Measurements from ENCODE around the gene C19orf67.

Gene C19orf67

DNA sequence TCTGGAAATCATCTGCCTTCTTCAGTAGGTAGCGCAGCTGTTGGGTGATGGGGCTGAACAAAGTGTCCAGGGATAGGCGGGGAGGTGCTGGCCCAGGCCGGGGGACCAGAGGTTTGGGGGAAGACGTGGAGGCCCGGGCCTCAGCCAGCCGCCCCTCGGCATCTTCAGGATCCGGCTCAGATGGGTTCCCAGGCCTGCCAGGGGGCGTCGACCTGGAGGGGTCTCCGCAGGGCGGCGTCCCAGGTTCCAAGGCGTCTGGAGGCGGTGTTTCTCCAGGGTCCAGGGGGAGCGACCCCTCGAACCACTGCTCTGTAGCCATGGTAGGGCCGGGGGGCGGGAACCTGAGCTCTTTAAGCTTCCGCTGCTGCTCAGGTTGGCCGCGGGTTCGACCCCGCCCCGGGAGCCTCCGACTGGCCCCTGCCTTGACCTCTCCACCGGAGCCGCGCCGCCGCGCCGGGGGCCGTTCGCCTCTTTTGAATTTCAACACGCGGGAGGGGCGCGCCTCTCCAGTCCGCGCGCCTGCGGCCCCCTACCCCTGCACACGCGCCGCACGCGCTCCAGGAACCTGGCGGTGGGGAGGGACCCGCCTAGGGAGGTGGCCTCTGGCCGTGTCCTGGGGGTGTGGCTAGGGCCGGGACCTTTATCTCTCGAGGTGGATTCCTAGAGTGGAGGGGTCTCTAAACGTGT lies at the start of gene C19orf67:
C19orf67 (minus strand) TSS at position 475 of the 687 bp plus-strand sequence; CDS start at position 319, 156 bp downstream.
- DNase-seq (ENCODE audit: low read depth in 2 of 2): no peak

DNA sequence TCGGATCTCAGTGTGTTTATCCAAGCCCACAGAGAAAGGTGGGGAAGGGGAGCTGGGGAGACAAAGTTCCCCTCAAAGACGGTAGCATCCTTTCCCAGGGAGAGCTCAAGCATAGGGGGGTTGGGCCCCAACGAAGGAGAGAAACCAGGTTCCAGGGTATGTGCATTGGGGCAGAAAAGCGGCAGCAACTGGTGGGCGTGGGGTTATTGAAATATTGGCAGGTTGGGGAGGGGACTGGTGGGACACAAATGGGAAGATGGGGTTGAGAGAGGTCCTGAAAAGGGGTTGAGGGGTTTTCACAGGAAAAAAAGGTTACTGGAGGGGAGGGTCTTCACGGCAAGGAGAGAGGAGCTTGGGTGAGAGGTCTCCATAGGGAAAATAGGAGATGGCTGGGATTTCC lies 49.8 kb upstream of the C19orf67 start:
- no peak for DNase-seq (ENCODE audit: low read depth in 2 of 2)

DNA sequence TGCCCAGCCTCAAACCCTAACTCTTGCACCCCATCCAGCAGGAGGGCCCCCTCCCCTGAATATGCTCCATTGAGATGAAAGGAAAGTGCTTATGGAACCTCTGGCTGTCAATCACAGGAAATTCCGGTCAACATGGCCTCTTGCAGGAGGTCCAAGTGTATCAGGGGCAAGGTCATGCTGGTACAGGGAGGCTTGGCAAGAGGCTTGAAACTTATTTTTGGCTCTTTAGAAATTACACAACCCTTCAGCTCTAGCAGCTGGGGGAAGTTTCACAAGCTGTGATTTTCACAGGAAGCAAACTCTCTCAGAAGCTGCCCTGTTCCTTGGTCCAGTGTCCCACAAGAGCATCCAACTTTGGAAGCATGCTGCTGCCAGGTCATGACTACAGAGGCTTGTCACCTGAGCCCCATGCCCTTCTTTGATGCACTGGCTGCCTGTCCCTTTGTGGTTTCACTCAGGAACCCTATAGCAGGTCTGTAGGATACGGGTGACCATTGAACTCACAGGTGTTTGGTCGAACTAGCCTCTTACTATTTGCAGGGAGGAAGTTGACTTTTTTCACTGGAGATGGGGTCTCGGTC lies 42.4 kb upstream of the C19orf67 start:
- no peak for DNase-seq (ENCODE audit: low read depth in 2 of 2)

DNA sequence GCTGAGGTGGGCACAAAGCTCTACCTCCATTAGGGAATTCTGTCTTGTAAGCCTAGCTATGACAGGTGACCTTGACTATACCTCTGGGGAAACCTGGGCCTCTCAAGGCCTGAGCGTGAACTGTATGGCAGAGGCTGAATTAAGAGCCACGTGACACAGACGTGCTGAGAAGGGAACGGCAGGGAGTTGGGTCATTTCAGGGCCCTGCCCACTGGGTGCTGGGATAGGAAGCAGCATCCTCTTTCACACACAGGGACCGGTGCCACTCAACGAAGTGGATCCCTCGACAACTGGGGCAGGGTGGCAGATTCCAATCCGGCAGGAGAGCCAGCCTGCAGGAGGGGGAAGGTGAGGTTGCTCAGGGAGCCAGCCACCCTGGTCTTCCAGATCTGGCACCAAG lies 41.6 kb upstream of the C19orf67 start:
- no peak for DNase-seq (ENCODE audit: low read depth in 2 of 2)

DNA sequence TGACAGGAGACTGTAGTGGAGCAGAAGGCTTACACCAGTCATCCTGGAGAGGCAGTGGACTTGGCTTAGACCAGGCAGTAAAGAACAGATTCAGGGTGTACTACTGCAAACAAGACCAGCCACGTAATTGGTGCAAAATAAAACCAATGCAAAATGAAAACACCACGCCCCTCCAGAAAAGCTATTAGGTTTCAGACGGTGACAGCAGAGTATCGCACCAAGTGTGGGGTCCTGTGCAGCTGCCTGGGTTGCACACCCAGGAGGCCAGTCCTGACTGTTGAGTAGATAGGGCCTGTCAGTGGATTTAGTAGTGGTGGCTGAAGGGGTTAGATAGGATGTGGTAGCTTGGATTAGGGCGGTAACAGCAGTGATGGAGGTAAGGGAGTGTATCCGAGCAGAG lies 37.3 kb upstream of the C19orf67 start:
- no peak for DNase-seq (ENCODE audit: low read depth in 2 of 2)

DNA sequence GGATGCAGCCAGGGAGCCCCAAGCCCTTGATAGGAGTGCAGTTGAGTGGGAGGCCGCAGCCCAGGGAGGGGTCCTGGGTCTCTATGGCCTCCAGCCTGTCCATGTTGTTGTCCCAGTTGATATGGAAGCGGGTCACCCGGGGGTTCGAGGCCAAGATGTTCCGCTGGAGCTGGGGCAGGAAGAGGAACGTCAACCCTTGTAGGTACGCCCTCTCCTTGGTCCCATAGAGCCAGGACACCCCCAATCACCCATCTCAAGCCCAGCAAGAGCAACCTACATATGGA lies 34.9 kb upstream of the C19orf67 start:
- DNase-seq (ENCODE audit: low read depth in 2 of 2): no peak

DNA sequence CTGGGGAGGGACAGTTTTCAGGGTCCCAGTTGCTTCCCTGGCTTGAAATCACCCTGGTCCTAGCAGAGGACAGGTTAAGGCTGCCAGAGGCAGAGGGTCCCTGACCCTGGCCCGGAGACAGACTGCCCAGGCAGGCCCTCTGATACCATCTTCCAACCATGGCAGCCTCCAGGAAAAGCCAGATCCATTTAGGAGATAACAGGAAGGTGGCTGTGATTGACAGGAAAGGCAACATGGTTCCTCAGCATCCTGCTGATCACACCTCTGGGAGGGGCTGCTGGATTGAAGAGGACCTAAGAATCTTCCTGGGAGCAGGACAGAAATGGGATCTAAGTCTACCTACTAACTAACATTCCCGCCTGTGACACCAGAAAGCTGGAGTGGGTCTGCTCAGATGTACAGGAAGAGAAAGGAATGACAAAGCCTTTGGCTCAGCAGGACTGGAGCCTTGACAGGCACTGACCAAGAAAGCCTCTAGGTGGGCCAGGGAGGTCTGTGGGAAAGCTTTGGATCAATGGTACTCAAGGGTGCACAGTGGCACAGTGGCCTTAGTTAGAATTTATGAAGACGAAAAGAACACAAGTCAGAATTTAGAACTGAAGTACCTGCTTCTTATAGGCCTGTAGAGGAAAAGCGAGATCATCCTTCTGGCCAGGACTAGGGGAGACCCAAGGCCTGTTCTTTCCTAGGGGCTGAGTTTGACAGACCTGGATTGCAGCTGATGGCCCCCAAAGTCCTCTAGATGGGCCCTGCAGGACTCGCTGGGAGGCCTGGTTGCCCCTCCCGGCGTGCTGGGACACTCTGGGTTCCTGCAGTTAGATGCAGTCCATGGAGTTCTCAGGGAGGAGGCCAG lies 34.3 kb upstream of the C19orf67 start:
- DNase-seq (ENCODE audit: low read depth in 2 of 2): no peak

DNA sequence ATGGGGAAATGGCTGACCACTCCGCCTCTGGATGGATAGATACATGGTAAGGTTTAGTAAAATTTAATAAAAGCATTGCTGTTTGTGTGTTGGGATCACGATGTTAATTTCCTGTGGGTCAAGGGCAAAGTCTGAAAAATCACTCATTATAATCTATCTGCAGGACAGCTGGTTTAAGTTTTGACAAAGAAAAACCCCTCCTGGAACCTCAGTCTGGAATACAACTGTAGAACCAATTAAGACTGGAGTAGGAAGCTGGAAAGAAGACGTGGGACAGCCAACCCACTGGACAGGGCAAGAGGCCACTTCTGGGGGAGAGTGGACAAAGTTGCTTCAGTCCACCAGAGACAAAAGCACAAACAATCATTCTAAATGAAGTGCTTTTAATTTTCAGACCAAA lies 33.6 kb upstream of the C19orf67 start:
- no peak for DNase-seq (ENCODE audit: low read depth in 2 of 2)

DNA sequence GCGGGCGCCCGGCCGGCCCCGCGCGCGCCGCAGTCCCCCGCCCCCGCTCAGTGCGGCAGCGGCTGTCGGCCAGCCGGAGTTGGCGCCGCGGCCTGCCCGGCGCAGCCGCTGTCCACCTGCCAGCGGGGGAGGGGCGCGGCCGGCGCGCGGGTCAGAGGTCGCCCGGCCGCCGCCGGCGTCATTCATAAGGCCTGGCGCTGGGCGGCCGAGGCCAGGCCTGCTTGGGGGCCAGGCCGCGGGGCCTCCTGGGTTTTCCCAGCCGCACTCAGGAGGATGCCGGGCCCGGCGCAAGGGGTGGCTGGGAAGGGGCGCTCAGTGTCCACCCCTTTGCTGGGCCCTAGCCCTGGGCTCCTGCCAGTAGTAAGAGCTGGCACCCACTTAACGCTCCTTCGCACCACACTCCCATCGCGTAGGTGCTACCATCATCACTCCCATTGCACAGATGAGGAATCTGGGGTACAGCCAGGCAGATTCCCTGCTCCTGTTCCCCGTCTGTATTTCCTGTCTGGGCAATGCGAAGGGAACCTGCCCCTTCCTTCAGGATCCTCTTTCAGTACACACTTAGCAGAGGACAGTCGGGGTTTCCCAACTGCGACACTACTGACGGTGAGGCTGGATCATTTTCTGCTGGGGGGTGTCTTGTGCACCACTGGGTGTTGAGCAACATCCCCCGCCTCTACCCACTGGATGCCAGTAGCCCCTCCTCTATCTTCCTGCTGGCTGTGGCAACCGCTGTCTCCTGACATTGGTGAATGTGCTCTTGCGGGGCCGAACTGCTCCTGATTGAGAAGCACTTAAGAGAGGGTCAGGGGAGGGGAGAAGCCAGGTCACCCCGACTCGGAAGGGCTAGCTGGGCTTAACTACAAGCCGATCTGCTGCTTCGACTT lies 32.8 kb upstream of the C19orf67 start:
- DNase-seq (ENCODE audit: low read depth in 2 of 2): peak in 1 of 2 donors; percentile 4

DNA sequence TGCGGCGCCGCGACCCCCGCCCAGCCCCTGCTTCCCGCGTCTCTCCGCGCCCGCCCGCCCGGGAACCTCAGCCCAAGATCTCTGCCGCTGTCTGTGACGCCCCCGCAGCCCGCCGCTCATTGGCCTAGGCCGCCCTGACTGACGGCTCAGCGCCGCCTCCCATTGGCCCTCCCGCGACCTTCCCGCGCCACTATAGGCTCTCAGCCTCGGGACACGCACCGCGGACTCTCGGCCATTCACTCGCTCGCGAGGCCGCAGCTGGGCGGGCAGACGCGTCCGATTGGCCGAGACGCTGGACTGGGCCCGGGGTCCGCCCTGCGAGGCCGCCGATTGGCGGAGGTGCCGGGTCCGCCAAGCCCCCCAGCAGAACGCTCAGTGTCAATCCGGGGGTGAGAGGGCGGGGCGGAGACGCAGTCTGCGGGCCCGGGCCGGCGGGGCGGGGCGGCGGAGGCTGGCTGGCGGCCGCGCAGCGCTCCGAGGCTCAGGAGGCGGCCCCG lies 32.1 kb upstream of the C19orf67 start, which contains the start of gene PRKACA:
PRKACA (minus strand) TSS at position 95 of the 497 bp plus-strand sequence. CDS start 215 bp downstream, outside the sequence.
- DNase-seq (ENCODE audit: low read depth in 2 of 2): peak; percentile 99

DNA sequence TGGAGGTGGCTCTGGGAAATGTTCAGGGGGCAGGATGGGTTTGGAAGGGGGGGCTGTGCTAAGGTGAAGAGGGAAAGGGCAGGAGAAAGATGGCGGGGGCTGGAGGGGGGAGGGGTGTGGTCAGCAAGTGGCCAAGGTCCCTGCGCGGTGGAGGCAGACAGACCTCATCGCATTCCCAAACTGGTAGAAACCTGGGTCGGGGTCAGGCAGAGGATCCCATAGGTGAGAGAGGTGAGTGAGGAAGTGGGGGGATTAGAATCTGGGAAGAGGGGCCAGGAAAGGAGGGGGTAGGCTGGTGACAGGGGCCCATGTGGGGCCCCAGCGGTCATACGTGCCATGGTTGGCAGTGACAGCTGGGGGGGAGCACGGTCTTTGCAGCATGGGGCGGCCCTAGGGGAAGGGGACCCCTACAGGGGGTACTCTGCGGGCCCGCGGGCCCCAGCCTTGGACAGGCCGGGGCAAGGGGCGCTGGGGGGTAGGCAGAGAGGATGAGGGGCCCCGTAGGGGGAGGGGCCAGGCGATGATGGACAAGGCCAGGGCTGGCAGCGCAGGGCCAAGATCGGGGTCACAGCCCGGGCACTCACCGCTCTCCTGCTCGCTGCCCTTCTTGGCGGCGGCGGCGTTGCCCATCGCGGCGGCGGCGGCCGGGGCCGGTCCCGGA lies 31.5 kb upstream of the C19orf67 start:
- no peak for DNase-seq (ENCODE audit: low read depth in 2 of 2)

DNA sequence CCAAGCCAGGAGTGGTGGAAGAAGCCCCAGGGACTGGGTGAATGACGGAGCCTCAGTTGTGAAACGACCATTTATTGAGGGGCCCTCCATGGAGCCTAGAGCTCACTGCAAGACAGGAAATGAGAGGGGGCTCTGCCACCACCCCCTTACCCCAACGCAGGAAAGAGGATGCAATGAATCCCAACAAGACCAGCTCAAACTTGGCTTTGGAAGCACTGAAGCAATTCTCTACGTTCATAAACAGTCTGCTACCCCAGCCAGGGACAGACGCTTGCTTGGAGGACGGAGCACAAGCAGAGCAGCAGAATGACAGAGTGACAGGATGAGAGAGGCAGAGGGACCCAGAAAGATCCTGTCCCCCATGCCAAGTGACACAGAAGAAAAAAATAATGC lies 30.9 kb upstream of the C19orf67 start:
- DNase-seq (ENCODE audit: low read depth in 2 of 2): no peak

DNA sequence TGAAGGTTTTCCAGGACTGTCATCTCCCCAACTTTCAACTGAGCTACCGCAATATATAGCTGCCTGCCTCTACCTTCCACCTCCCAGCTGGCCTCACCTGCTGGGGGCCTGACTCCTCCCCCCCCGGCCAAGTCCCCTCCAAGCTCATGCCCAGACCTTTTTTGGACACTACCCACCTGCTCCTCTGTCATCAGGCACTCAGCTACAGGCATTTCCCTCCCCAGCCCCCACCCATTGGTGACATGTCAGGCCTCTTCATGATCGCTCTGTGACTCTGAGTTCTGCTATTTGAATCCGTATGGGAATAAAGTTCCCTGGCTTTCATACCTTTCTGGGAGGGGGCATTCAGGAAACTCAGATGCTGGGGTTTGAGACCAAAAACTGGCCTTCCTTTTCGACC lies 30.2 kb upstream of the C19orf67 start:
- no peak for DNase-seq (ENCODE audit: low read depth in 2 of 2)

DNA sequence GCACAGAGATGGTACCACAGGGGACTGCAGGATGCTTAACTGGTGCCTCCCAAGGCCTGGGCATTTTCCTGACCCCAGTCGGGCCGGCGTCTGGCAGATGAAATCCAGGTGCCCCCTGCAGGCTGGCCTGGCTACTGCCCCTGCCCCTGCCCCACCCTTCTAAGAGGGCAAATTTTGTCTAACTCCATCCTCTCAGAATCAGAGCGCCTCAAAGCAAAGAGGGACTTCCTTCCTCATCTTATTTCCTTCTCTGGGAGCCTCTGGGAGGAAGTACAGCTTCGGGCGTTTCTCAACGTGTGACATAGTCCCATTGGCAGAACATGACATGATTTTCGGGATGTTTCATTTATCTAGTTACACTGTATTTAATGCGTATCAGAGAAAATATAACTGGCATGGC lies 29.3 kb upstream of the C19orf67 start:
- peak; percentile 27 to 32 for DNase-seq (ENCODE audit: low read depth in 2 of 2)

DNA sequence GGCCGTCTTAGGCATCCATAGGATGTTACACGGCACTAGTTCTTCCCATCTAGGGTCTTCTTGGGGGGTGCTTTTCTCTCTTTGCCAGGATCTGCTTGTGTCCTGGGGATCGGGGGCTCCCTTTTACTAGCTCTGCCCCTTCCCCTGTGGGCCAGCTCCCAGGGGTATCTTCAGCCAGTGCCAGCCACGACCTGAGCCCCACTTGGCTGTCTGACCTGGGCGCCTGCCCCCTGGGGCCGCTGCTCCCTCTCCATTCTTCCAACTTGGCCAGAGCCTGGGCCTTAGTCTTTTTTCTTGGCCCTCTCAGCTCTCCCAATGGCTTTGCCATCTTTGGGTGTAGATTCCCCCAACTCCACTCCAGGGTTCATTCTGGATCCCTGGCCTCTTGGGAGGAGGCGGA lies 28.9 kb upstream of the C19orf67 start:
- DNase-seq (ENCODE audit: low read depth in 2 of 2): no peak

DNA sequence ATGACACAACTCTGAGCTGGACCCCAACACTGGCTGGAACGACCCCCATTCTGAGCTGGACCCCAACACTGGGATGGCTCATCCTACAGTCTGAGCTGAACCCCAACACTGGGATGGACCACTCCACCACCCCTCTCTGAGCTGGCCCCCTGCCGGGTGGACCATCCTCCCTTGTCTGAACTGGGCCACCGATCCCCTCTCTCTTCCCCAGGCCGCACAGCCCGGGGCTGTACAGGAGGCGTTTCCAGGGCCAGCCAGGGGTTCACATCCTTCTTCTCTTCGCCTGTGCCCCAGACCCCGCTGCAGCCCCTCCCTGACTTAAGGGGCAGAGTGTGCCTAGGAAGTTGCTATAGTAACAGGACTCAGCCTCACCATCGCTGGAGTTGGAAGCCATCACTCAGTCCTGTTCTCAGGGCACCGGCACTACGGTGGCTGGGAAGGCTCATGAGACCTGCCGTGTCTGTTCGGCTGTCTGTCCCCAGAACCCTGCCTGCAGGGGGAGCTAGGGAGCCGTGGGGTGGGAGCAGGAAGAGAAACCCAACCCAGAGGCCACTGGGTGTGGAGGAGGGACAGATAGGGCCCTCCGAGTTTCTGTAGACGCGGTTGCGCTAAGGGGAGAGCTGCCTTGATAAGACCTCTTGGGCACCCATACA lies 28.3 kb upstream of the C19orf67 start:
- peak; percentile 30 to 47 for DNase-seq (ENCODE audit: low read depth in 2 of 2)

DNA sequence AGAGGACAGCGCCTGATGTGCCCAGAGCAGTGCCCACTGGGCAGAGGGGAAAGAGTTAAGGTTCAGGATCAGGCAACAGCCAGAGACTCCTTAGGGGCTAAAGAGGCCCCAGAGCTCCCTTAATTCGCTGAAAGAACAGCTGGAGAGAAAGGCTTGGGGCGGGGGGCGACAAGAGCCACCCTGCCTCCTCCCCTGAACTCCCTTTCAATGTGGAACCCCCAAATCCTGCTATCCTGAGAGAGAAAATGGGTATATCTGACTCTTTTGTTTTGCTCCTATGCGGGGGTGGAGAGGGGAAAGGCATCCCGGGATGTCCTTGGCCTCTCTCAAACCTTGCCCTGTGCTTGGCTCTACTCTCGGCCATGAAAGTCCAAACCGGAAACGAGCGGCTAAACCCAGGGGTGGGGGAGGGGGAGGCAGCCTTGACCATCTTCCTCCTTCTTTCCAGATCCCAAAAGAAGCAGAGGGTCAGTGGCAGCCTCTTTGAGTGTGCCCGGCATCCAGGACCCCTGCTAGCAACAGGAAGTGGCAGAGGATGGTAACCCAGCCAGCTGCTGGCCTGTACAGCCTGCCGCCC lies 27.3 kb upstream of the C19orf67 start:
- no peak for DNase-seq (ENCODE audit: low read depth in 2 of 2)

DNA sequence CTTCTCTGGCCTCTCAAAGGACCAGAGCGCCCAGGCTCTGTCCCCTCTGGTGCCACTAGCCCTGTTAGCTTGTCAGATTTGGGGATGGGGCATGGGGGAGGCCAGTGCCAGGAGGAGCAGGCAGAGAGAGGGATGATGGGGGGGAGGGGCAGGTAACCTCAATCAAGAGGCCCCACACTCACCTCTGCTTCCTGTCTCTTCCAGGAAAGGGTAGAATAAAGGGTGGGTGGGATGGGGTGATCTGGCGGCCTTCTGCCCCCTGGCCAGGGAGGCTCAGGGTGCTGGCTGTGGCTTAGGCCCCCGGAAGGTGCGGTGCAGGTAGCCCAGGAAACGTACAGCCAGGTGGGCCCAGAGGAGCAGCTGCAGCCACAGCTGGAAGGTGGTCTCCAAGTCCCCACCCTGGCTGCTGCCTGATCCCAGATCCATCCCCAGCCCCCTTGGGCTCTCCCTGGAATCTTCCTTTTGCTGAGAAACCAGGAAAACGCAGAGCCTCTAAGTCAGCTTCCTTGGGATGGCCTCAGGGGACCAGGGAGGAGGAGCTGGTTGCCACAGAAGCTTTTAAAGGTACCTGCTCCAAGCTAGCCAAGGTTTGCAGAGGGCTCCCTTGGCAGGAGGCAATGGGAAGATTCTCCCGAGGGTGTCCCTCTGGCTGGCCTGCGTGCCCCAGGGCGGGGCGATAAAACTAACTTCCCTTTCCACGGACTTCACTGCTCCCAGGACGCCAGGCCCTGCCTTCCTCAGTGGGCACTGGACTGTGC lies 26.6 kb upstream of the C19orf67 start:
- DNase-seq (ENCODE audit: low read depth in 2 of 2): no peak

DNA sequence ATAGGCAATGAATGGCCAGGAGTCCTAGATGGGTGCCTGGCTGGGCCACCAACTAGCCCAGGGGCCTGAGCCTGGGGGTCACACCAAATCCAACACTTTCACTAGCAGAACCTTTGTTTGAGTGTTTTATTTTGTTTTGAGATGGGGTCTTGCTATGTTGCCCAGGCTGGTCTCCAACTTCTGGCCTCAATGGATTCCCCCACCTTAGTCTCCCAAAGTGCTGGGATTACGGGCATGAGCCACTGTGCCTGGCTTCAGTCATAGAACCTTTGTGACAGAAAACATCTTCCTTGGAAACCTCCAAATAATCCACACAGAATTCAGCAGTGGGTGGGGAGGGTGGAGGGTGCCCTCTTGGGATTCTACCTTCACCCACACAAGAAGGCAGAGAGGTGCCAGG lies 25.9 kb upstream of the C19orf67 start:
- no peak for DNase-seq (ENCODE audit: low read depth in 2 of 2)

DNA sequence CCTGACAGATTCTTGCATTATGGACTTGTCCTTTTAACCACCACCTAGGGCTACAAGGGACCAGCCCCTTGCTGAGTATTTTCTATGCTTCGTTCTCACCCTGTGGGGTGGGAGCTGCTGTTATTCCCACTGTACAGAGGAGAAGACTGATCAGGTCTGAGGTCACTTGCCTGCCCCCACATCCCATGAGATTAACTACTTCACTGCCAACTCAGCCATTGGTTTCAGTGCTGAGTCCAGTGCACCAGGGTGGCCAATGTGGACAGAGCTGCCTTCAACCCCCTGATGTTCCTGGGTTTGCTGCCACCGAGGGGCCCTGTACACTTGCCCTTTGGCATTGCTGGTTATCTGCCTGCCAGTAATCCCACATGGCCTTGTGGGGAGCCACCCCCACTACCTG lies 25.1 kb upstream of the C19orf67 start:
- DNase-seq (ENCODE audit: low read depth in 2 of 2): no peak
